ENCODE measurements around the gene SLC35F4. TPM values are rescaled to one million over a fixed set of nuclear protein-coding genes. Genes with fewer than 3 reads are reported as not detected.

The SLC35F4 gene
- total and polyA plus RNA-seq, 2 donors (not counting 3 experiments of a cell fraction or from before 2014, with no cell fraction given), result not detected

DNA sequence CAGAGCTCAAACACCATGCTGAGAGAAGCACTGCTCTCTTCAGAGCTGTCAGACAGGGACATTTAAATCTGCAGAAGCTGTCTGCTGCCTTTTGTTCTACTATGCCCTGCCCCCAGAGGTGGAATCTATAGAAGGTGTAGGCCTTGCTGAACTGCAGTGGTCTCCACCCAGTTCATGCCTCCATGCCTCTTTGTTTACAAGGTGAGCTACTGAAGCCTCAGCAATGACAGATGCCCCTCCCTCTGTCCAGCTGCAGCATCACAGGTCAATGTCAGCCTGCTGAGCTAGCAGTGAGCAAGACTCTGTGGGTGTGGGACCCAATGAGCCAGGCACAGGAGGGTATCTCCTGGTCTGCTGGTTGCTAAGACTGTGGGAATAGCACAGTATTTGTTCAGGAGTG, 346.8 kb downstream of the SLC35F4 start:
- no peak overlapping the region for H3K4me2 ChIP-seq (ENCODE audit: insufficient read depth, low read length)
- no peak overlapping the region for H3K4me3 ChIP-seq (replicated peaks in 1 of 3; ENCODE audit: insufficient read depth in 1 of 3, low read depth in 1 of 3, low read length in 3 of 3)
- no TSS peak for BruUV-seq (replicated peaks)
- no peaks in the 10 kb centered on the region for H3K9me3 ChIP-seq (replicated peaks; ENCODE audit: control insufficient read depth, insufficient read depth, low read length)
- H2AFZ ChIP-seq (ENCODE audit: low read depth, low read length), result no peak overlapping the region
- POLR2A ChIA-PET, result no interaction called here
- H3K4me1 ChIP-seq (ENCODE audit: control insufficient read depth, extremely low read depth, insufficient read depth, low read length), result no peaks in the 10 kb centered on the region
- dilution Hi-C loops (cut with MboI; ENCODE audit: extremely low pct_ligation_motif_present, low sequenced_read_pairs), result no loop called here
- DNase-seq (ENCODE audit: low read depth, low spot score) (no peak), FAIRE-seq (no peak)
- no peaks in the 10 kb centered on the region for H3K36me3 ChIP-seq (ENCODE audit: control insufficient read depth in 2 of 2, extremely low read depth in 1 of 2, insufficient read depth in 2 of 2, low read length in 2 of 2)
- no peaks in the 10 kb centered on the region for H3K27me3 ChIP-seq (ENCODE audit: control insufficient read depth in 2 of 2, insufficient read depth in 2 of 2, low read length in 2 of 2)
- no peak for TF ChIP-seq POLR2A (IDR thresholded peaks at IDR 0.05; ENCODE audit: low read depth, low read length)
- no peak for TF ChIP-seq CTCF (IDR thresholded peaks at IDR 0.05; ENCODE audit: extremely low read depth in 1 of 2, insufficient read depth in 1 of 2, low read depth in 1 of 2, low read length in 2 of 2)
- no peak for TF ChIP-seq JUN (IDR thresholded peaks at IDR 0.05; ENCODE audit: borderline replicate concordance, insufficient read depth, insufficient read length, low read depth)
- no peak for TF ChIP-seq FOS (IDR thresholded peaks at IDR 0.05; ENCODE audit: borderline replicate concordance, insufficient read depth, low read length)
- TF ChIP-seq MAX (IDR thresholded peaks at IDR 0.05; ENCODE audit: insufficient read depth, insufficient read length), result no peak
- no peak for TF ChIP-seq EZH2 (IDR thresholded peaks at IDR 0.05; ENCODE audit: borderline replicate concordance, low read depth, low read length, severe bottlenecking)
- no peak for TF ChIP-seq MYC (IDR thresholded peaks at IDR 0.05; ENCODE audit: low read depth, low read length)
- TF ChIP-seq POLR2AphosphoS5 (IDR thresholded peaks at IDR 0.05; ENCODE audit: insufficient read depth, low read depth, low read length), result no peak
- no peak for TF ChIP-seq GATA2 (IDR thresholded peaks at IDR 0.05; ENCODE audit: insufficient read depth, insufficient read length, low read depth, low read length)
- no peak overlapping the region for H3K27ac ChIP-seq (ENCODE audit: insufficient read depth, low read depth, low read length)
- no peaks in the 10 kb centered on the region for H3K79me2 ChIP-seq (ENCODE audit: control insufficient read depth, insufficient read depth, low read length)
- no peaks in the 10 kb centered on the region for H4K20me1 ChIP-seq (replicated peaks; ENCODE audit: control insufficient read depth, extremely low read depth, insufficient read depth, low read length)
- intact Hi-C loops (cut with micrococcal nuclease), result no loop called here
- H3K9me1 ChIP-seq (replicated peaks; ENCODE audit: control insufficient read depth, extremely low read depth, insufficient read depth, low read length), result no peaks in the 10 kb centered on the region
- no peak overlapping the region for H3K9ac ChIP-seq (replicated peaks; ENCODE audit: extremely low read depth, insufficient read depth, low read length)
- CTCF ChIA-PET, result no interaction called here

All from endothelial cell of umbilical vein (primary cell).